ENCODE measurements around the gene OPN1SW.

OPN1SW gene

DNA sequence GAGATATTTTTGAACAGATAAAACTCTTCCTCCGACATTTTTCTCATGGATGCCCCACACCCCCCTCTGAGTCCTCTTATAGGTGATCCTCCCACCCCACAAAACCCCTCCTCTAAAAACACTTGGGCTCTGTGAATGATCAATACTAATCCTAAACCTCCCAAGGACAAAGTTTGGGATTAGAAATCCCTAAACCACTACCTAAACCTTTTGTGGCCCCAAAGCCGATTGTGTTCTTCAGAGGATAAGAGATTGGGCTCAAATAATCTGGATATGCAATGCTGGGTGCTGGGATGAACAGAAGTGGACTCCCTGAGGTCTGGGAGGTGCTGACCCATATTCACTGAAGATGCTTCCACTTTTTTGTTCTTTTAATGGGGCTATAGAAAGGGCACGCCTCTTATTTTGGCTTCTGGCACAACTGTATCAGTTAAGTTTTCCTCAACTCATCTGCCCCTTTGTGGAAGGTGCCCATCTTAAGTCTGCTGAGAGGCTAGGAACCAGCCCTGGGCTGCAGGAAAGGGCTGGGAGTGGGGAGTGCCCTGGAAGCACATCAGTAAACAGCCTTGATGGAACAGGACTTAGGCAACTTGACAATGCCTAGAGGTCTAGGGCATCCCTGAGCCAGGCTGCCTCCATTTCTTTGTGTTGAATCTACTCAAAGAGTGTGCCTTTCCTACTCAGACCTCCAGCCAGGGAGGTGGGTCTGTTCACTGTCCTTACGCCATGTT lies at the start of gene OPN1SW:
TSS of gene OPN1SW (minus strand) at position 51 of the 731 bp plus-strand sequence. CDS start at position 38, 13 bp downstream.
- DNase-seq = no peak

GRCh38 chr7:128821724-128822123 lies 46.1 kb upstream of the OPN1SW start:
- DNase-seq = no peak

GRCh38 chr7:128818694-128819093 lies 43.1 kb upstream of the OPN1SW start:
- no peak for DNase-seq

DNA sequence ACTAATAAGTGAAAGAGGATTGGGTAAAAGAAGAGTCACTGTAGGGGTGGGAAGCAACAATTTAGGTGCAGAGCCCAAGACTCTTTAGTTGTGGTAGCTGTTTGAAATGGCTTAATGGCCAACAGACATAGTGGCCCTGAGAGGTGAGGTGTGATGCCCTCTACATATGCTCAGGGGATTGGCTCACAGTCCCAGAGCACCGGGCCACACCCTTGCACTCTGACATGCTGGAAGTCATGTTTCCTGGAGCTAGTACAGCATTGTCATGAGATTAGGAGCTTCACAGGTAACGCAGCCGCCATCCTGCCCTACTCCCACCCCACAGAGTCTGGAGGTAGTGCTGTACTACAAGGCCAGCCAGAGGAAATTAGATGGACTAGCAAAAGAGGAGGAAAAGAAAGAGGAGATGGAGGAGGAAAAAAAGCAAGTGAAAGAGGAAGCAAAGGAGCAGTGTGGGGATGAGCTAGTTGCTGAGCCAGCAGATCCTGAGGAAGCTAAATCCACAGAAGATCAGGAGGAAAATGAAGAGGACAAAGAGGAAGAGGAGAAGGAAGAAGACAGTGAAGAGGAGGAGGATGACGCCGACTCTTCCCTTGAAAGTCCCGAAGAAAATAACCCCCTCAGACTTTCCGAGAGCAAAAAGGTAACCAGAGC lies 39.8 kb upstream of the OPN1SW start:
- no peak for DNase-seq

DNA sequence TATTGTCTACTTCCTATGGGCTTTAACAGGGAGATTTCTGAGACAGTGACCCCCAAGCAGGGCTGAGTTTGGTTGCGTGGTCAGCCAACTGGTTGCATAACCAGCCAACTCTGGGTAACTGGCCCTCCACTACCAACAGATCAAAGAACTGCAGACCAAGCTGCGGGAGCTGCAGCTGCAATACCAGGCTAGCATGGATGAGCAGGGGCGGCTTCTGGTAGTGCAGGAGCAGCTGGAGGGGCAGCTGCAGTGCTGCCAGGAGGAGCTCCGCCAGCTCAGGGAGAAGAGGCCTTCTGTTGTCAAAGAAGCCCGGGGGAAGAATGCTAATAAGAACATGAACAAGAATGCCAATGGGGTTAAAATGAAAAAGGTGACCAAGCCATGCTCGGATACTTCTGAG lies 38.9 kb upstream of the OPN1SW start:
- DNase-seq = no peak

DNA sequence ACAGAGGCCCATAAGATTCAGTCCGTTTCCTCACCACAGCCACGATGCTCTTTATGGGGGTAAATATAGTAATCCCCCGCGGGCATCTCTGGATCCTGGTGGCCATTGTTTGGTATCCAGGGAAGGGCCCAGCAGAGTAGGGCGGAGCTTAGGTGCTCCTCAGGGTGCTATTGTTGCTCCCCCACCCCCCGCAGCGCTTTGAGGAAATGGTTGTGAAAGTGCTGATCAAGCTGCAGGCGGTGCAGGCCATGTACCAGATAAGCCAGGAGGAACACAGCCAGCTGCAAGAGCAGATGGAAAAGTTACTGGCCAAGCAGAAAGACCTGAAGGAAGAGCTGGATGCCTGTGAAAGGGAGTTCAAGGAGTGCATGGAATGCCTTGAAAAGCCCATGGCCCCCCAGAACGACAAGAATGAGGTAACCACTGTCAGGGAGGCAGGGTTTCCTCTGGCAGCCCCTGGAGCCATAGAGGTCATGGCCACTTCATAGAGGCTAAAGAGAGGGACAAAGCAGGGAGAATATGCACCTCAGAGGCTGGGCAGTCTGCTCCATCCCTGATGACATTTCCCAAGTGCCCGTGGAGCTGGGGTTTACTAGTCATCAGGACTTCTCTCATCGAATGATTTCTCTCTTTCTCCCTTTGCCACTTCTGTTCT lies 37.0 kb upstream of the OPN1SW start:
- DNase-seq = peak; percentile 10

GRCh38 chr7:128811631-128812430 lies 36.2 kb upstream of the OPN1SW start:
- DNase-seq = no peak

DNA sequence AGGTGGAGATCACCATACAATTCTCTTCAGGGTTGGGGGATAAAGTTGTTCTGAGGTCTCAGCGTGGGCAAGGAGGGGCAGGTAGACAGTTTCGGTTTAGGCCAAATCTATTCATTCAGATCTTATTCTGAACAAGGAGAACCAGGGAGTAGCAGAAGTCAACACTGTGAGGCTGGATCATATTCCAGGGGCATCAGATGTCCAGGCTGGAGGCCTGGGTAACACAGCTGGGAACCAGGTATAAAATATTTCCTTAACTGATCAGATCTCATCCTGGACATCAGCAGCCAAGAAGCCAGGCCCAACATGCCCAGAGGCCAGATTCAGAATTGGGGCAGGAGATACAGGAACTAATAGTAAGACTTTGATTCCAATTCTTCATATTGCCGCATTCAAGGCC lies 35.4 kb upstream of the OPN1SW start:
- DNase-seq = no peak

GRCh38 chr7:128810473-128810872 lies 34.9 kb upstream of the OPN1SW start:
- DNase-seq = peak; percentile 26

- DNase-seq = no peak
Measured at GRCh38 chr7:128809363-128809762, 33.8 kb upstream of the OPN1SW start.

- no peak for DNase-seq
Measured at GRCh38 chr7:128807191-128807590, 31.6 kb upstream of the OPN1SW start.

DNA sequence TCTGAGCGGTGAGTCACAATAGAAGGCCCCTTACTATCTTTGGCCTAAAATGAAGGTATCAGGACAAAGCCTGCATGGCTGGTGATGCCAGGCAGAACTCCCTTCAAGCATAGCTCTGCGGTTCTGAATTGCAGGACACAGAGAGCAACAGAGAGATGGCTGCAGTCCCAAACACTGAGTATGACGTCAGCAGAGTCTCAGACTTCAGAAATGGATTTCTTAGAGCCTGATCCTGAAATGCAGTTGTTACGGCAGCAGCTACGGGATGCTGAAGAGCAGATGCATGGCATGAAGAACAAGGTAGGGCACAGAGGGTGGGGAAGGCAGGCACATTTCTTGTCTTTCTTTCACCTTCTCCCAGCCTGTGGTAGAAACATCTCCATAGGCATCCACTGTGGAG lies 29.6 kb upstream of the OPN1SW start:
- DNase-seq = no peak

DNA sequence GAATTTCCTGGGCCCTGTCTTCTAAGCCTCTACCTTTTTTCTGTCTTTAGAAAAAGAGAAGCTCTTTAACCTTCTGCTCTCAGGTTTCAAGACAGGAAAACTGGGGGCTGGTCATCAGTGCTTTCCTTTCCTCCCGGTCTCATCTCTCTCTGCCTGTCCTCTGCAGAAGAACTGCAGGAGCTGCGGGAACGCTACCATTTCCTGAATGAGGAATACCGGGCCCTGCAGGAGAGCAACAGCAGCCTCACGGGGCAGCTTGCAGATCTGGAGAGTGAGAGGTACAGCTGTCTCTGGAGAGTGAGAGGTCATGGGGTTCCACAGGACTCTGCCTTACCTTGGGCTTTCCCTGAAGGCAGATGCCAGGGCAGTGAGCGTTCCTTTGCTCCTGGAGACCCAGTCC lies 28.9 kb upstream of the OPN1SW start:
- no peak for DNase-seq

DNA sequence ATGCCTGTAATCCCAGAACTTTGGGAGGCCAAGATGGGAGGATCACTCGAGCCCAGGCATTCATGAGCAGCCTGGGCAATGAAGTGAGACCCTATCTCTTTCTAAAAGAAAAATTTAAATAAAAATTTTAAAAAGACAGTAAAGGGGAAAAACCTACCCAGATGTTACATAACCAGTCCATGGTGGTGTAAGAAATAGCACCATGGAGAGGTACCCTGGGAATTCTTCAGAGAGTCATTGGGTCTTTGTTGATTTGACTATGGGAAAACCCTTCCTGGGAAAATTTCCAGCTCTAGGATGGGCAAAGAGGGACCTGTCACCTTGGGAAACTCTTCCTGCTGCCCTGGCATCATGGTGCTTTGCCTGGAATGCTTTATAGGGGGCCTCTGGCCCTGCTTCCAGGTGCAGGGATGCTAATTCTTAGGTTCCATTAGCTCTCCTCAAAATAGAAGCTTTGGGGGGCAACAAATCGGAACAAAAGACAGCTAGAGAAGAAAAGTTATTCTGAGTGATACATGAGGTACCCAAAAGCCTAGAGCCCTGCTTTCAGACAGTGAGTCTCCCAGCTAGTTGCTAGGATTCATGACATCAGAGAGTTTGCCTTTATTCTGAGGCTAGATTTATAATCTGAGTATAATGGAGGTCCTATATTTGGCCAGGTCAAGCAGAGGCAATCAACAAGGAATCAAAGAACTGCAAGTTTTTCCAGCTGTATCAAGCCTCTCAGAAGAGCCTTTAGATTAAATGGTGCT lies 26.2 kb upstream of the OPN1SW start:
- DNase-seq = no peak

DNA sequence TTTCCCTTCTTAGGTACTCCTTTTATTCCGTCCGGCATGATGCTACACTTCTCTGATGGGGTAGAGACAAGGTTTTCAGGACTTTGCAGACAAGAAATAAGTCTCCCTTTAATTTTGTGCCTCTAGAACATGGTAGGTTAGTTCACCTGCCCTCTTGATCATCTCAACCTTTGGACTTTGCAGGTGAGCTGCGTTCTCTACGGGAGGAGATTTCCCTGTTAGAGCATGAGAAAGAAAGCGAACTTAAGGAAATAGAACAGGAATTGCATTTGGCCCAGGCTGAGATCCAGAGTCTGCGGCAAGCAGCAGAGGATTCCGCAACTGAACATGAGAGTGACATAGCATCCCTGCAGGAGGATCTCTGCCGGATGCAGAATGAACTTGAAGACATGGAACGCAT lies 25.4 kb upstream of the OPN1SW start:
- DNase-seq = no peak

DNA sequence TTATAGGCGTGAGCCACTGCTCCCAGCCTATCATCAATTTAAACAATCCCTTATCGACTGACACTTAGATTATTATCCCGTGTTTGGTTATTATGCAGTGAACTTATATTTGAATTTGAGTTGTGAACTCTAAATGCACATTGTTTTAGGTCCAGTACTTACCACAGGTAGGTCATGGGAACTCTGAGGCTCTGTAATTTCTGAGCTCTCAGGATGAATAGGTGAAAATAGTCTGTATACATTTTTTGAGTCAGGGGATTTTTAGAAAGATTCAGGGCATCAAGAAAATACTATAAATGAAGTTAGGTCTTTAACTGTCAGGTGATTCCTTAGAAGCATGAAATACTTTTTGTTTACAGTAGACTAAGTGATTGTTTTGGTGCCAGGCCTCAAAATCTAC lies 25.0 kb upstream of the OPN1SW start:
- no peak for DNase-seq

DNA sequence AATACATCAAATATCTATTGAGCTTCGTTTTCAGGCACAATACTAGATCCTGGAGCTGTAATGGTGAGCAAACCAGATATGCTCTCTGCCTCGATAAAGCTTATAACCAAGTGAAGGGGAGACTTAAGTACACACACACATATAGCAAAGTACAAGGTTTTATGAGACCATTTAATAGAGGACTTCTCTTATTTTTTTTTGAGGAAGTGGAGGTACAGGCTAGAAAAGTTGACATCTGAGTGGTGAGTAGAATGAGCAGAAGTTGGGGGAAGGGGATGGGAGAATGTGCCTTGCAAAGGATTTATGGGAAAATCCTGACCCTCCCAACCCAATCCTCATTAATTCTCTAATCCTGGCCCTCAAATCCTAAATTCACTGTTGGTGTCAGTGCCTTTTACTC lies 23.9 kb upstream of the OPN1SW start:
- no peak for DNase-seq

DNA sequence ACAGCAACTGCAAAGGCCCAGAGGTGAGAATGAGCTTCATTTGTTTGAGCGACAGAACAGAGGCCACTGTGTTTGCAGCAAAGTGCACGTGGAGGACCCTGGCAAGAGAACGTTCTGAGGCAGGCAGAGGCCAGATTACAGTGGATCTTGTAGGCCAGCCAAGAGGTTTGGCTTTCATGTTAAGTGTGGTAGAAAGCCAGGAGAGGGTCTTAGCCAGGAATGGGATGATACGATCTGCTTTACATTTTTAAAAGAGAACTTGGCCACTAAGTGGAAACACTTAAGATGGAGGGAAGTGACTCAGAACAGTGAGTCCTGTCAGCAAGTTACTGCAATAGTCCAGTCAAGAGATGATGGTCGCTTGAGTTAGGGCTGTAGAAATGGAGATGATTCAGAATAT lies 20.7 kb upstream of the OPN1SW start:
- DNase-seq = peak; percentile 92

- no peak for DNase-seq
Measured at GRCh38 chr7:128795129-128795528, 19.5 kb upstream of the OPN1SW start.

DNA sequence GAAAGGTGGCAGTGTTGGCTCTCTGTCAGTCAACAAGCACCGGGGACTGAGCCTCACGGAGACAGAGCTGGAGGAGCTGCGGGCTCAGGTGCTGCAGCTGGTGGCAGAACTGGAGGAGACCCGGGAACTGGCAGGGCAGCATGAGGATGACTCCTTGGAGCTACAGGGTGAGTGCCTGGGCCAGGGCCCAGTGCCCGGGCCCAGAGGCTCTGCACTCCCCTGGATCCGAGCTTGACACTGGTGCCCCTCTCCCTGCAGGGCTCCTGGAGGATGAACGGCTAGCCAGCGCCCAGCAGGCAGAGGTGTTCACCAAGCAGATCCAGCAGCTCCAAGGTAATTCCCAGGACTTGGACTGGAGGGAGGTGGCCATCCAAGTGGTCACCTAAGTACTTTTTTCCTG lies 18.8 kb upstream of the OPN1SW start:
- no peak for DNase-seq

DNA sequence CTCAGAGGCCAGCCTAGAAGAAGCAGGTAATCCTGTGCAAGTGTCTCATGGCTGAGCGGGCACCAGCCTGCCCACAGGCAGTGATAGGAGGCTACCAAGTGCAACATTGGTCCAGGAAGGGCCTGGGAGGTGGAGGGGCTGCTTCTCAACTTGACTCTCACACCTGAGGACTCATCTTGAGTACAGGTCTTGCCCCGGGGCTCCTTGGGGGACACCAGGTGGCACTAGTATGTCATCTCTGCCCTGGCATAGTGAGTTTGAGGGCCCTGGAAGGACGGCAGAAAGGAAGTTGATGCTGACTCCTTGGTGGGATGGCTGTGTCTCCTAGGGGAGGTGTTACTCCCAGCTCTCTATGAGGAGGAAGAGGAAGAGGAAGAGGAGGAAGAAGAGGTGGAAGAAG lies 18.4 kb upstream of the OPN1SW start:
- no peak for DNase-seq

GRCh38 chr7:128793181-128793547 lies 17.6 kb upstream of the OPN1SW start:
- no peak for DNase-seq
